Heart right ventricle (tissue), 16 donors: ENCODE measurements around the gene CLEC16A. TPM values are rescaled to one million over a fixed set of nuclear protein-coding genes. Genes with fewer than 3 reads are reported as not detected.

ENCODE experiments used
- ATAC-seq, 8 donors: fragments of 200-7000 bp; cut with Tn5 transposase; one replicate each; pipeline ENCODE4 v1.9.1; 2020; ENCODE audit warnings: mild to moderate bottlenecking in 8 of 8, moderate library complexity in 8 of 8, moderate number of reproducible peaks in 1 of 8
- DNase-seq, 2 donors: peaks; one replicate each; pipeline ENCODE4 v3.0.0-alpha.2; 2020
- H3K27ac ChIP-seq, 10 donors: fragments of 200-600 bp; sonication (generic) in 2 of 10; one replicate each; pipeline versions ENCODE4 v1.5.0 to v1.8.0; 2020 to 2022; ENCODE audit warnings: mild to moderate bottlenecking in 3 of 10
- H3K27me3 ChIP-seq, 7 donors: fragments of 200-600 bp; one replicate each; pipeline ENCODE4 v1.8.0; 2021 to 2022; ENCODE audit warnings: mild to moderate bottlenecking in 2 of 7
- H3K36me3 ChIP-seq, 9 donors: fragments of 200-600 bp; sonication (generic) in 1 of 9; one replicate each; pipeline versions ENCODE4 v1.5.0 to v1.8.0; 2020 to 2022; ENCODE audit warnings: mild to moderate bottlenecking in 2 of 9
- H3K4me1 ChIP-seq, 9 donors: fragments of 200-600 bp; sonication (generic) in 1 of 9; one replicate each; pipeline versions ENCODE4 v1.5.0 to v1.8.0; 2020 to 2022; ENCODE audit warnings: mild to moderate bottlenecking in 4 of 9
- H3K4me3 ChIP-seq, 10 donors: fragments of 200-600 bp; sonication (generic) in 2 of 10; one replicate each; pipeline versions ENCODE4 v1.5.0 to v1.8.0; 2020 to 2022; ENCODE audit warnings: mild to moderate bottlenecking in 7 of 10, moderate library complexity in 2 of 10
- H3K9me3 ChIP-seq, 11 donors: fragments of 200-600 bp in 10 of 11; sonication (generic) in 2 of 11; one replicate each; pipeline versions ENCODE4 v1.5.0 to v1.8.0; 2013 to 2022; ENCODE audit warnings: mild to moderate bottlenecking in 2 of 11, control low read depth in 1 of 11, moderate library complexity in 1 of 11
- WGBS, 2 donors: extraction: QIAGEN DNeasy Blood & Tissue Kit; methylation state at CpG; one replicate each; pipeline ENCODE4 v1.1.7; 2013; ENCODE audit warnings: inconsistent platforms in 1 of 2; 5-methylcytosine and 5-hydroxymethylcytosine counted together
- intact Hi-C, 10 donors: fragments of 100-400 bp; cut with DNase I; formaldehyde crosslinking; loops; one replicate each; pipeline versions ENCODE4 v1.11.1 to v1.14.2; 2022
- polyA plus RNA-seq, 2 donors: library from polyadenylated mRNA; stranded (reverse); fragments of 200-250 nt; gene quantifications; one replicate each; pipeline ENCODE4 v1.2.3, GENCODE V29; 2013
- total RNA-seq, 10 donors: library from RNA; stranded (reverse); fragmentation: NEBNext Ultra II Directional in 3 of 10; extraction: Animal tissue kit (Norgen Biotek cat#: 25700) in 3 of 10; gene quantifications; one replicate each; pipeline versions ENCODE4 v1.2.1 to v1.2.4, GENCODE V29; 2021 to 2023
- TF ChIP-seq, protein P1 (sequence below), 9 donors: fragments of 200-600 bp; sonication (generic) in 2 of 9; IDR thresholded peaks; one replicate each; pipeline versions ENCODE4 v1.5.0 to v1.8.0; 2021 to 2022; ENCODE audit warnings: antibody characterized with exemption in 9 of 9, mild to moderate bottlenecking in 5 of 9, moderate library complexity in 1 of 9
- donor health status: Arrhythmogenic right ventricular cardiomyopathy.
- donor health status: ischemic (EF 13 %, LVEDD 7.1; RV severe dilation, severe dysfunction).
- donor health status: healthy with polysubstance abuse.
- donor health status: DM: no; HTN: yes; CAD: no.
- donor health status: DM: no; HTN: no; CAD: no.
- donor health status: ischemic (EF 25% LVEDD 6.9; RV normal size, moderate dysfunction).
- donor health status: ischemic (EF 25% LVEDD 5.7; RV mildly dilated, moderate dysfunction).
- donor health status: healthy.
- donor health status: DM: yes; HTN: yes; CAD: no.
- donor health status: Ischemic cardiomyopathy.
- donor health status: ischemic (EF 35%, LVEDD 5.7; RV mildly dilated, moderate dysfunction).
- donor health status: nonischemic (EF 11% LVEDD 7.7; RV severe dilation, severe dysfunction).
- donor health status: DM: yes; HTN: yes; CAD: no.
- donor health status: PGD.
- donor health status: ischemic (EF 29% LVEDD 5.4; RV normal size, mild dysfunction).
- donor health status: nonischemic (EF 23%, LVEDD 6.1; RV moderate dilation, normal function).

Gene CLEC16A
- total and polyA plus RNA-seq, 12 donors: 12.1 to 30.8 (median 23.0) TPM

DNA sequence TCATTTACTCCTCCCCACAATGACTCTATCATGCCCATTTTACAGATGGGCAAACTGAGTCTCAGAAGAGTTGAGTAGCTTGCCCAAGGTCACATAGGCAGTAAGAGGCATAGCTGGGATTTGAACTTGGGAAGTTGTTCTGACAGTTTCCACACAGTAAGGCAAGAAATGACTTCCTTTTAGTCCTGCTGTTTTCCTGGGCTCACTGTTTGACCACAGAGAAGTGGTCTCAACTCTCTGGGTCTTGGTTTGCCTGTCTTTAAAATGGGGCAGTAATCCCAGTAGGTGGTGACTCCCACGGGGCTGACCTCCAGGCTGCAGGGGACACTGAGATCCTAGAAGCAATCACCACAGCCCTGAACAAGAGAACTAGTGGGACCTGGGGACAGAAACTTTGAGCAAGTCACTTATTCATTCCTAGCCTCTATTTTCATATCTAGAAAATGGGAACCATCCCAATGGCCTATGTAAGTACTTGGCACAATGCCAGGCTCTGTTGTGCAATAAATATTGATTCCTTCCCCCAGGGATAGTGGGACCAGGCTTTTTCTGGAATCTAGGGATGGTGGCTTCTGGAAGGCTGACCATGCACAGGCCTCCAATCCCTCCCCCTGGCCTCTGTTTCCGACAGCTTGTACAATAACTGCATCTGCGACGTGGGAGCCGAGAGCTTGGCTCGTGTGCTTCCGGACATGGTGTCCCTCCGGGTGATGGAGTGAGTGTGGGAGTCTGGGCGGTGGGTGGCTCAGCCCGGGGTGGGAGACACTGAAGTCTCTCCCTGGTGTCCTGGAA, 22.6 kb upstream of the CLEC16A start:
- Histone ChIP-seq H3K27me3 (no peaks in the 10 kb centered on the region), H3K9me3 (peaks cover 0 to 7% (median 0%) of the 10 kb centered on the region in 11 donors), H3K4me1 (peaks cover 18 to 66% (median 49%) of the 10 kb centered on the region in 9 donors), H3K27ac (peak overlapping the region; percentile 25 to 88 (median 75)), H3K36me3 (peaks cover 0 to 99% (median 12%) of the 10 kb centered on the region in 9 donors), H3K4me3 (no peak overlapping the region)
- intact Hi-C loops: loop anchor here in 2 of 10 donors (5.0 to 10.0 kb wide), 3 partner anchors 94 to 397 kb away; no protein-coding TSS in a partner anchor
- WGBS, 2 donors: 33 to 55% methylated on average over 10 of the region's 10 CpGs
- ATAC-seq (peak in 4 of 8 donors; percentile 2 to 66 (median 22)), DNase-seq (no peak)
- TF ChIP-seq, protein P1, sequence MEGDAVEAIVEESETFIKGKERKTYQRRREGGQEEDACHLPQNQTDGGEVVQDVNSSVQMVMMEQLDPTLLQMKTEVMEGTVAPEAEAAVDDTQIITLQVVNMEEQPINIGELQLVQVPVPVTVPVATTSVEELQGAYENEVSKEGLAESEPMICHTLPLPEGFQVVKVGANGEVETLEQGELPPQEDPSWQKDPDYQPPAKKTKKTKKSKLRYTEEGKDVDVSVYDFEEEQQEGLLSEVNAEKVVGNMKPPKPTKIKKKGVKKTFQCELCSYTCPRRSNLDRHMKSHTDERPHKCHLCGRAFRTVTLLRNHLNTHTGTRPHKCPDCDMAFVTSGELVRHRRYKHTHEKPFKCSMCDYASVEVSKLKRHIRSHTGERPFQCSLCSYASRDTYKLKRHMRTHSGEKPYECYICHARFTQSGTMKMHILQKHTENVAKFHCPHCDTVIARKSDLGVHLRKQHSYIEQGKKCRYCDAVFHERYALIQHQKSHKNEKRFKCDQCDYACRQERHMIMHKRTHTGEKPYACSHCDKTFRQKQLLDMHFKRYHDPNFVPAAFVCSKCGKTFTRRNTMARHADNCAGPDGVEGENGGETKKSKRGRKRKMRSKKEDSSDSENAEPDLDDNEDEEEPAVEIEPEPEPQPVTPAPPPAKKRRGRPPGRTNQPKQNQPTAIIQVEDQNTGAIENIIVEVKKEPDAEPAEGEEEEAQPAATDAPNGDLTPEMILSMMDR (IDR thresholded peaks at IDR 0.05): no peak

DNA sequence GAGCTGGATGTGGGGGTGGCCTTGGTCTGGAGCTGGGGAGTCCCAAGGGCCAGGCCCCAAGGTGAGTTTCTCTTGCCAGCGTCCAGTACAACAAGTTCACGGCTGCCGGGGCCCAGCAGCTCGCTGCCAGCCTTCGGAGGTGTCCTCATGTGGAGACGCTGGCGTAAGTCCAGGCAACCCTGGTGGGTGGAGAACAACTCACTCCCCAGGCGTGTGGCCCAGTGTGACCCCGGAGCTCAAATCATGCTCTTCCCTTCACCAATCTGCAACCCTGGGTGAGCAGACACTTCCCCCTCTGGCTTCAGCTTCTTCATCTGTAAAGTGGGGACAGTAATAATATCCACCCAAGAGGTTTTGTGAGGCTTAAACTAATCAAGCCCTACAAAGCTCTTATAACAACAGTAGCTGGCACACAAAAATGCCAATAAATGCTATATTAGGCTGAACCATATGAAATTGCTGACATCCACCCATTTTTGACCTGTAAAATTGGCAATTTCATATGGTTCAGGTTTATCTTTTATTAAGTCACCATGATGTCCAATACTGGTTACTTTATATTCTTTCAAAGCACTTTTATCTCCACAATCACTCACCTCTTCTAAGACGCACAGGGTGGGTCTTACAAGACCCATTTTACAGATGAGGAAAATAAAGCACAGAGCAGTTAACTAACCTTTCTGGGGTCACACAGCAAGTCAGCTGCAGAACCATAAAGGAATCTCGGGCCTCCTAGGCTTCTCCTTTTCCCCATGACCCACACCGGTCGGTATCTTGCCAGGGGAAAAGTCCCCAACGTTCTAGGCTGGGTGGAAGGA, 21.8 kb upstream of the CLEC16A start:
- peak; percentile 69 to 83 for DNase-seq
- TF ChIP-seq, protein P1 (IDR thresholded peaks at IDR 0.05): no peak
- peak overlapping the region; percentile 25 to 88 (median 75) for H3K27ac ChIP-seq
- ATAC-seq: peak in 7 of 8 donors; percentile 23 to 71 (median 39)
- peaks cover 0 to 7% (median 0%) of the 10 kb centered on the region in 11 donors for H3K9me3 ChIP-seq
- no peak overlapping the region for H3K4me3 ChIP-seq
- peaks cover 0 to 99% (median 12%) of the 10 kb centered on the region in 9 donors for H3K36me3 ChIP-seq
- H3K27me3 ChIP-seq: no peaks in the 10 kb centered on the region
- intact Hi-C loops: loop anchor here in 2 of 10 donors (5.0 to 10.0 kb wide), 3 partner anchors 95 to 398 kb away; no protein-coding TSS in a partner anchor
- 49 to 50% methylated on average over 14 of the region's 14 CpGs for WGBS, 2 donors
- peaks cover 18 to 66% (median 49%) of the 10 kb centered on the region in 9 donors for H3K4me1 ChIP-seq

DNA sequence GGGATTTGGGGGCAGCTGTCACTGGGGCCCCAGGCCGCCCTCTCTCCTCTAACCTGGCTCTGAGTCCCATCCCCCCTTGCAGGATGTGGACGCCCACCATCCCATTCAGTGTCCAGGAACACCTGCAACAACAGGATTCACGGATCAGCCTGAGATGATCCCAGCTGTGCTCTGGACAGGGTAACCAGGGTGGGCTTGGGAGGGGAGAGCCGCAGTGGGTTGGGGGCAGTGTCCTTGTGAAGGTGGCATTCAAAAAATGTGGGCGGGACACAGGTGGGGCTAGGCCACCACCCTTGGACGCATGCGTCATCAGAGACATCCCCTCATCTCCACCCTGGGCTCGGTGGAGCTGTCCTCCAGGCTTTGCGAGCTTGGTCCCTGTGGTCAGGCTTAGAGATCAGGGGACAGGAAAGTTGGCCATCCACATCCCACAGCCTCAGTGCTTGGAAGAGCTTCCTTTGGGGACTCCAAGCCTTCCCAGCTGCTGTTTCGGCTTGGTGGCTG, 21.2 kb upstream of the CLEC16A start:
- Histone ChIP-seq H3K27ac (peak overlapping the region; percentile 37 to 88 (median 82)), H3K4me1 (peaks cover 18 to 59% (median 45%) of the 10 kb centered on the region in 9 donors), H3K9me3 (peaks cover 0 to 7% (median 0%) of the 10 kb centered on the region in 11 donors), H3K4me3 (no peak overlapping the region), H3K36me3 (peaks cover 0 to 99% (median 12%) of the 10 kb centered on the region in 9 donors), H3K27me3 (no peaks in the 10 kb centered on the region)
- ATAC-seq (peak in 1 of 8 donors; percentile 4), DNase-seq (no peak)
- 85 to 86% methylated on average over 10 of the region's 10 CpGs for WGBS, 2 donors
- TF ChIP-seq, protein P1 (IDR thresholded peaks at IDR 0.05): no peak
- intact Hi-C loops: loop anchor here in 2 of 10 donors (5.0 to 10.0 kb wide), 3 partner anchors 96 to 398 kb away; no protein-coding TSS in a partner anchor
